KMS-11 (cell line): Measurements from ENCODE around the gene TBC1D4.

Source experiments
- H2AFZ ChIP-seq: fragments of 200-600 bp; sonication (generic); 2 replicates; pipeline ENCODE4 v1.6.1; 2016; ENCODE audit warnings: antibody characterized with exemption, mixed run types, low read depth
- H3K27ac ChIP-seq: fragments of 200-600 bp; sonication (generic); 2 replicates; pipeline ENCODE4 v1.6.1; 2016; ENCODE audit warnings: mild to moderate bottlenecking, mixed run types
- H3K27me3 ChIP-seq: fragments of 200-600 bp; sonication (generic); 2 replicates; pipeline ENCODE4 v1.6.1; 2017; ENCODE audit warnings: mild to moderate bottlenecking, low read depth, mixed run types, moderate library complexity; ENCODE audit not compliant: insufficient read depth
- H3K36me3 ChIP-seq: fragments of 200-600 bp; sonication (generic); 2 replicates; pipeline ENCODE4 v1.6.1; 2017; ENCODE audit warnings: mild to moderate bottlenecking, mixed run types; ENCODE audit not compliant: insufficient read depth
- H3K4me1 ChIP-seq: fragments of 200-600 bp; sonication (generic); 2 replicates; pipeline ENCODE4 v1.6.1; 2016; ENCODE audit warnings: mild to moderate bottlenecking, low read depth, mixed run types; ENCODE audit not compliant: poor library complexity, severe bottlenecking
- H3K4me2 ChIP-seq: fragments of 200-600 bp; sonication (generic); 2 replicates; pipeline ENCODE4 v1.7.0; 2016; ENCODE audit warnings: mild to moderate bottlenecking, mixed run types
- H3K4me3 ChIP-seq: fragments of 200-600 bp; sonication (generic); IDR thresholded peaks from 2 replicates; pipeline ENCODE4 v1.6.1; 2017; ENCODE audit warnings: low read depth, low read length, mixed read lengths; ENCODE audit not compliant: insufficient read depth
- H3K79me2 ChIP-seq: fragments of 200-600 bp; sonication (generic); 2 replicates; pipeline ENCODE4 v1.6.1; 2016; ENCODE audit warnings: low read depth, mixed run types; ENCODE audit not compliant: insufficient read depth
- H3K9ac ChIP-seq: fragments of 200-600 bp; sonication (generic); 2 replicates; pipeline ENCODE4 v1.6.1; 2016; ENCODE audit warnings: mild to moderate bottlenecking, mixed run types
- H4K20me1 ChIP-seq: fragments of 200-600 bp; sonication (generic); 2 replicates; pipeline ENCODE4 v1.6.1; 2016; ENCODE audit warnings: mild to moderate bottlenecking, mixed run types; ENCODE audit not compliant: insufficient read depth
- TF ChIP-seq, protein P1 (sequence below): fragments of 200-600 bp; sonication (generic); conservative IDR thresholded peaks from 2 replicates; pipeline ENCODE4 v1.6.1; 2017; ENCODE audit warnings: low read depth, mild to moderate bottlenecking, antibody characterized with exemption, low read length, moderate library complexity, mixed read lengths

The TBC1D4 gene

DNA sequence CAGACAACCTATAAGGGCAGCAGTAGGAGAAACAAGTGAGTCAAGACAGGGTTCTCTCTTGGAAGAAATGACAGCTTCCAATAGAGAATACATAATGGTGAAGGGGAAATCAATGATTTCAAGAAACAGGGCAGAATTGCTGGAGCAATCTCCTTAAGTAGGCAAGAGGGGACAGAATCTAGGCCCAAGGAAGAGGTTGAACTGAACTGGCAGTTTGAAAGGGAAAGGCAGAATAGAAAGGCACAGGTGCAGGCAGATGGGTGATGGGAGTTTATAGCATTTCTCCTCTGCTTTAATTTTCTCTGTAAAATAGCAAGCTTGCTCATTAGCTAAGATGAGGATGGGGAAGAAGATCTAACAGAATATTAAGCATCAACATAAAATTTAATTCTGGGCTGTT is 110.8 kb downstream of the TBC1D4 start:
- no peaks in the 10 kb centered on the region for H3K27me3 ChIP-seq
- no peaks in the 10 kb centered on the region for H3K4me1 ChIP-seq
- H3K36me3 ChIP-seq = no peaks in the 10 kb centered on the region
- H3K79me2 ChIP-seq = no peaks in the 10 kb centered on the region
- no peak overlapping the region for H3K4me2 ChIP-seq
- H3K4me3 ChIP-seq = no peak overlapping the region
- no peak overlapping the region for H3K9ac ChIP-seq
- no peaks in the 10 kb centered on the region for H4K20me1 ChIP-seq
- TF ChIP-seq, protein P1, sequence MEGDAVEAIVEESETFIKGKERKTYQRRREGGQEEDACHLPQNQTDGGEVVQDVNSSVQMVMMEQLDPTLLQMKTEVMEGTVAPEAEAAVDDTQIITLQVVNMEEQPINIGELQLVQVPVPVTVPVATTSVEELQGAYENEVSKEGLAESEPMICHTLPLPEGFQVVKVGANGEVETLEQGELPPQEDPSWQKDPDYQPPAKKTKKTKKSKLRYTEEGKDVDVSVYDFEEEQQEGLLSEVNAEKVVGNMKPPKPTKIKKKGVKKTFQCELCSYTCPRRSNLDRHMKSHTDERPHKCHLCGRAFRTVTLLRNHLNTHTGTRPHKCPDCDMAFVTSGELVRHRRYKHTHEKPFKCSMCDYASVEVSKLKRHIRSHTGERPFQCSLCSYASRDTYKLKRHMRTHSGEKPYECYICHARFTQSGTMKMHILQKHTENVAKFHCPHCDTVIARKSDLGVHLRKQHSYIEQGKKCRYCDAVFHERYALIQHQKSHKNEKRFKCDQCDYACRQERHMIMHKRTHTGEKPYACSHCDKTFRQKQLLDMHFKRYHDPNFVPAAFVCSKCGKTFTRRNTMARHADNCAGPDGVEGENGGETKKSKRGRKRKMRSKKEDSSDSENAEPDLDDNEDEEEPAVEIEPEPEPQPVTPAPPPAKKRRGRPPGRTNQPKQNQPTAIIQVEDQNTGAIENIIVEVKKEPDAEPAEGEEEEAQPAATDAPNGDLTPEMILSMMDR = no peak
- H2AFZ ChIP-seq = no peak overlapping the region
- H3K27ac ChIP-seq = no peak overlapping the region

DNA sequence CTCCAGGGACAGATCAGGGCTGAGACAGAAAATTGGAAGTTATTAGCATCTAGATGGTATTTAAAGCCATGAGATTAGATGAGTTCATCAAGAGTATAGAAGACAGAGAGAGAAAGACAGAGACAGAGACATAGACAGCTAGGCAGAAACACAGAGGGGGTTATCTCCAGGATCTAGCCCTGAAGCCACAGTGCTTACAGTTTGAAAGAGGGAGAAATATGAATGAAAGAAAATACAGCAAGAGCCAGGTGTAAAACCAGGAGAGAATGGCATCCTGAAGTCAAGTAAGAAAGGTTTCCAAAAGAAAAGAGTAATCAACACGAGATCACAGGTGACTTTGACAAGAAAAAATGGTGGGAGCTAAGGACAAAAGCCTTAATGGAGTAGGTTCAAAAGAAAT is 111.2 kb downstream of the TBC1D4 start:
- Histone ChIP-seq H3K9ac (no peak overlapping the region), H3K4me3 (no peak overlapping the region), H3K4me1 (no peaks in the 10 kb centered on the region)

DNA sequence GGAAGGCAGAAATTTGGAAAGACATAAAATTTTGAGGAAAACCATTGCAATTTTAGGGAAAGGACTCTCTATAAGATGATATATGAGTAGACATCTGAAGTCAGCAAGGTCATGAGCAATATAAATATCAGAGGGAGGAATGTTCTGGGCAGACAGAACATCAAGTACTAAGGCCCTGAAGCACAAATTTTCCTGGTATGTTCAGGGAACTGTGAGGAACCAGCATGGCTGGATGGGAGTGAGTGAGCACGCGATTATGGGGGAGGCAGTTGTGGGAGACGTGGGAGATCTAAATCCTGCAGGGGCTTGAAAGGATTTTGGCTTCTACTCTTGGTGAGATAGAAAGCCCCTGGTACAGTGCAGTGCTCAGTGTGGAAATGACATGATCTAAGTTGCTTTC is 112.0 kb downstream of the TBC1D4 start:
- no peaks in the 10 kb centered on the region for H3K79me2 ChIP-seq
- TF ChIP-seq, protein P1 = no peak
- no peaks in the 10 kb centered on the region for H3K4me1 ChIP-seq
- no peak overlapping the region for H2AFZ ChIP-seq
- H4K20me1 ChIP-seq = no peaks in the 10 kb centered on the region
- no peak overlapping the region for H3K9ac ChIP-seq
- no peak overlapping the region for H3K4me3 ChIP-seq
- H3K27me3 ChIP-seq = no peaks in the 10 kb centered on the region
- no peak overlapping the region for H3K27ac ChIP-seq
- H3K36me3 ChIP-seq = no peaks in the 10 kb centered on the region
- H3K4me2 ChIP-seq = no peak overlapping the region

More for the DNA sequence above, 111.2 kb downstream of the TBC1D4 start:
- Histone ChIP-seq H2AFZ (no peak overlapping the region), H3K4me2 (no peak overlapping the region), H4K20me1 (no peaks in the 10 kb centered on the region), H3K36me3 (no peaks in the 10 kb centered on the region), H3K79me2 (no peaks in the 10 kb centered on the region), H3K27me3 (no peaks in the 10 kb centered on the region), H3K27ac (no peak overlapping the region)
- TF ChIP-seq, protein P1 = no peak

DNA sequence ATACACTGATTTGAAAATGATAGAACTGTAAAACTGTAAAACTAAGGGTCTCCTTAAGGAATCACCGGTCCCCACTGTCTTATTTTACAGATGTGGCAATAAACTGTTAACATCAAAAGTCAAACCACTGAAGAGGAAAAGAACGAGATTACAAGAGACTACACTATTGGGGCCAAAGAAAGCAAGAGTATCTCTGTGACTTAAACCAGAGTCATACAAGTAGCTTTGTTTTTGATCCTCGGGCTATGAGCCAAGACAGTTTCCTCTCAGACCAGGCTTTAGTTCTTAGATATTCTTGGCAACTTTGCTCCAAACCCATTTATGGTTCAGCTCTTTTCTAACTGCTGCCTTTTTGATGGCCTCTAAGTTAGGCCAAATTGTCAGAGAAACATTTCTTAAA is 113.8 kb downstream of the TBC1D4 start:
- Histone ChIP-seq H3K27ac (no peak overlapping the region), H3K9ac (no peak overlapping the region), H3K36me3 (no peaks in the 10 kb centered on the region), H3K79me2 (no peaks in the 10 kb centered on the region), H4K20me1 (no peaks in the 10 kb centered on the region), H3K4me3 (no peak overlapping the region), H2AFZ (no peak overlapping the region), H3K27me3 (no peaks in the 10 kb centered on the region), H3K4me1 (no peaks in the 10 kb centered on the region), H3K4me2 (no peak overlapping the region)
- TF ChIP-seq, protein P1 = no peak
